DND-41 (cell line): ENCODE data around the gene RAD9A.

Experiments used
- EZH2 ChIP-seq: IDR thresholded peaks from 3 replicates; pipeline ENCODE4 v1.6.1; 2012; ENCODE audit warnings: borderline replicate concordance, low read depth, mild to moderate bottlenecking, moderate library complexity, low read length, inconsistent platforms; ENCODE audit not compliant: severe bottlenecking
- TF ChIP-seq, protein P1 (sequence below): IDR thresholded peaks from 2 replicates; pipeline ENCODE4 v1.5.1; 2012; ENCODE audit warnings: borderline replicate concordance, low read length, moderate library complexity, mild to moderate bottlenecking; ENCODE audit not compliant: poor library complexity, severe bottlenecking; ENCODE audit errors: extremely low read depth

DNA sequence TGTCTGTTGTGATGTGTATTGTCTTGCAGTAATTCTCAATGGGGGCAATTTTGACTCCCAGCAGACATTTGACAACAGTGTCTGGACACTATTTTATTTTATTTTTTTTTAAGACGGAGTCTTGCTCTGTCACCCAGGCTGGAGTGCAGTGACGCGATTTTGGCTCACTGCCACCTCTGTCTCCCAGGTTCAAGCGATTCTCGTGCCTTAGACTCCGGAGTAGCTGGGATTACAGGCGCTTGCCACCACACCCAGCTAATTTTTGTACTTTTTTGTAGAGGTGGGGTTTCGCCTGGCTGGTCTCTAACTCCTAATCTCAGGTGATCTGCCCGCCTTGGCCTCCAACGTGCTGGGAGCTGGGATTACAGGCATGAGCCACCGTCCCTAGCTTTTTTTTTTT is 37.9 kb downstream of the RAD9A start:
- TF ChIP-seq EZH2: no peak
- TF ChIP-seq, protein P1, sequence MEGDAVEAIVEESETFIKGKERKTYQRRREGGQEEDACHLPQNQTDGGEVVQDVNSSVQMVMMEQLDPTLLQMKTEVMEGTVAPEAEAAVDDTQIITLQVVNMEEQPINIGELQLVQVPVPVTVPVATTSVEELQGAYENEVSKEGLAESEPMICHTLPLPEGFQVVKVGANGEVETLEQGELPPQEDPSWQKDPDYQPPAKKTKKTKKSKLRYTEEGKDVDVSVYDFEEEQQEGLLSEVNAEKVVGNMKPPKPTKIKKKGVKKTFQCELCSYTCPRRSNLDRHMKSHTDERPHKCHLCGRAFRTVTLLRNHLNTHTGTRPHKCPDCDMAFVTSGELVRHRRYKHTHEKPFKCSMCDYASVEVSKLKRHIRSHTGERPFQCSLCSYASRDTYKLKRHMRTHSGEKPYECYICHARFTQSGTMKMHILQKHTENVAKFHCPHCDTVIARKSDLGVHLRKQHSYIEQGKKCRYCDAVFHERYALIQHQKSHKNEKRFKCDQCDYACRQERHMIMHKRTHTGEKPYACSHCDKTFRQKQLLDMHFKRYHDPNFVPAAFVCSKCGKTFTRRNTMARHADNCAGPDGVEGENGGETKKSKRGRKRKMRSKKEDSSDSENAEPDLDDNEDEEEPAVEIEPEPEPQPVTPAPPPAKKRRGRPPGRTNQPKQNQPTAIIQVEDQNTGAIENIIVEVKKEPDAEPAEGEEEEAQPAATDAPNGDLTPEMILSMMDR: no peak
